Neural crest cell (in vitro differentiated cells): ENCODE data around the gene CTNS. TPM values are rescaled to one million over a fixed set of nuclear protein-coding genes. Genes with fewer than 3 reads are reported as not detected.

Experiments
- DNase-seq: peaks from one replicate; pipeline ENCODE4 v3.0.0; 2021; ENCODE audit warnings: low read depth, mixed read lengths, low spot score
- H3K27ac Mint-ChIP-seq: one replicate; pipeline ENCODE4 v1.8.0; 2021; ENCODE audit warnings: mild to moderate bottlenecking, mixed read lengths; ENCODE audit not compliant: unreplicated experiment
- H3K27me3 Mint-ChIP-seq: 2 replicates; pipeline ENCODE4 v1.8.0; 2021; ENCODE audit warnings: low read depth, mild to moderate bottlenecking, mixed read lengths
- H3K36me3 Mint-ChIP-seq: 2 replicates; pipeline ENCODE4 v1.8.0; 2021; ENCODE audit warnings: low read depth, mild to moderate bottlenecking, mixed read lengths
- H3K4me1 Mint-ChIP-seq: 2 replicates; pipeline ENCODE4 v1.8.0; 2021; ENCODE audit warnings: mixed read lengths
- H3K4me3 Mint-ChIP-seq: one replicate; pipeline ENCODE4 v1.8.0; 2021; ENCODE audit warnings: mild to moderate bottlenecking, mixed read lengths
- H3K9me3 Mint-ChIP-seq: 2 replicates; pipeline ENCODE4 v1.8.0; 2021; ENCODE audit warnings: mixed read lengths
- CTCF ChIP-seq: fragments of 200-600 bp; sonication (generic); conservative IDR thresholded peaks from 2 replicates; pipeline ENCODE4 v1.5.0; 2021; ENCODE audit warnings: antibody characterized with exemption, mild to moderate bottlenecking
- total RNA-seq: library from RNA; stranded (reverse); gene quantifications from 2 replicates; pipeline ENCODE4 v1.2.1, GENCODE V29; 2021

Gene CTNS
- total RNA-seq, 1 donor from 2014 or later: 17.4 TPM

DNA sequence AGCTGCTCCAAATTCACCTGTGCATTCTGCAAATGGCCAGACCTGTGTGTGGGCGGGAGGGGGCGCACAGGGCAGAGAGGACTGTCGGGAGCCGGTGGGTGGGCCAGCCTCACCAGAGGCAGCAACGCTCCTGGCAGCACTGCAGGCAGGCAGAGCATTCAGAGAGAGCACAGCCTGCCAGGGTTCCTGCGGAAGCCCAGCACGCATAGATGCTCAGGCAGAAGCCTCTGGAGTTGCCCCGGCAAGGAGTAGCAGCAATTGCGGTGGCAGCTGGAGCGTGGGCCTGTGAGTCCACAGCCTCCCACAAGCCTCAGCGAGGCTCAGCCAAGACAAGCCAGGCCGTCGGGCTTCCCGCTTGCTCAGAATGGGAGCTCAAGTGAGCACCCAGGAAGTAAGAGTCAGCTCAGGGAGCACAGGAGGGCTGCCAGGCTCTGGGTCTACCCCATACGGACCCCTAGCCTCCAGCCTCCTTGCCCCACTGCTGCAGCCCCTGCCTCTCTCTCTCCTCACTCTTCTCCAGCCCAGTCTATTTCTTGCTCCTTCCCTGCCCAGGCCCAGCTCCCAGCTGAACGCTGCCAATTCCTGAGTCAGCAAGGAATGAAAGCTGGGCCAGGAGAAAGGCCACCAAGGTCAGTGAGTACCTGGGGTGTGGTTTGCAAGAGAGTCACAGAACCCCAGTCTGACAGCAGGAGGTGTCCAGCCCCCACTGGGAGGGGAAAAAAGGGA, 41.7 kb downstream of the CTNS start:
- Mint-ChIP-seq H3K4me1 (peaks cover 7% of the 10 kb centered on the region), H3K27ac (no peak overlapping the region), H3K27me3 (peaks cover 2% of the 10 kb centered on the region), H3K9me3 (no peaks in the 10 kb centered on the region), H3K4me3 (no peak overlapping the region), H3K36me3 (no peaks in the 10 kb centered on the region)
- no peak for TF ChIP-seq CTCF
- no peak for DNase-seq

DNA sequence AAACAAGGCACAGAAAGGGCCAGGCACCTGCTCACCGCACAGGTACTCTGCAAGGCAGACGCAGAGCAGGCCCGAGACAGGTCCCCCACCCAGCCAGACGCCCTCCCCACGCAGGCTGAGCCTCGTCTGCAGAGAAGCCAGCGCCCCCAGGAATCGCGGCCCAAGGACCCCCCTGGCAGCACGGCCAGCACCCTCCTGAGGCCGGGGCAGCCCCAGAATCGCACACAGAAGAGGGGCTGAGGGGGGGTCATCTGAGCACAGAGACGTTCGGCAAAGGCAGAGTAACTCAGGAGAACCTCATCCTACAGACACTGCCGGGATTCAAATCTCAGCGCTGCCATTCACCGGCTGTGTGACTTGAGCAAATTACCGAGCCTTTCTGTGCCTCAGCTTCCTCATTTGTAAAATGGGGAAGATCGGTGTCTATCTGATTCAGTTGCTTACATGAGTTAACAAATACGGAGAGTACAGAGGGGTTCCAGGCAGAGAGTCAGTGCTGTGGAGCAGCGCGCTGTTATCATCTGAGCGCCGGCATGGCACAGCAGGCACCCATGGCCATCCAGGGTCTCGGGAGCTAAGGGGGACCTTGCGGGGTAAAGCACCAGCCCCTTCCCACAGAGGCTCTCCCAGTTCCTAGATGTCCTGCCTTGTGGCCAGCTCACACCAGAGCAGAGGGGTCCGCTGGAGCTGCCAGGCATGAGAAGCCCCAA, 42.4 kb downstream of the CTNS start:
- Mint-ChIP-seq H3K4me3 (no peak overlapping the region), H3K27ac (no peak overlapping the region), H3K4me1 (peaks cover 7% of the 10 kb centered on the region), H3K9me3 (no peaks in the 10 kb centered on the region), H3K27me3 (peaks cover 2% of the 10 kb centered on the region), H3K36me3 (no peaks in the 10 kb centered on the region)
- TF ChIP-seq CTCF: no peak
- DNase-seq: no peak

DNA sequence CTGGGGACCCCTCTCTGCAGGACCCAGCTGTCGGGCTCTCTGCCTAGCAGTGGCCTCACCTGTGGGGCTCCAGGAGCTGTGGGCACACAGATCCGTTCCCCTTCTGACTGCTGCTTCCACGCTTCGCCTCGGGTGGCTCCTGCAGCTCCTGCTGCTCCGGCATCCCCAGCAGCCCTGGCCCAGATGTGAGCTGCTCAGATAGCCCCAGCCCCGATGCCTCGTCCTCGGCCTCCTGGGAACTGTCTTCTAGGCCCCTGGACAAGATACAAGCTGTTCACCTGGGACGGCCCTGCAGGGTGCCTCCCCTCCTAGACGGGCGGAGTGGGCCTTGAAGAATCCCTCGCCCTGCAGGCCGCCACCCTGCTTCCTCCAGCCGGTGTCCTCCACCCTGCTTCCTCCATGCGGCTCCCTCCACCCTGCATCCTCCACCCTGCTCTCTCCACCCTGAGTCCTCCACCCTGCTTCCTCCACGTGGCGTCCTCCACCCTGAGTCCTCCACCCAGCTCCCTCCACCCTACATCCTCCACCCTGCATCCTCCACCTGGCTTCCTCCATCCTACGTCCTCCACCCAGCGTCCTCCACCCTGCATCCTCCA, 43.1 kb downstream of the CTNS start:
- DNase-seq: no peak
- peaks cover 2% of the 10 kb centered on the region for H3K27me3 Mint-ChIP-seq
- H3K4me3 Mint-ChIP-seq: no peak overlapping the region
- no peak overlapping the region for H3K27ac Mint-ChIP-seq
- H3K36me3 Mint-ChIP-seq: no peaks in the 10 kb centered on the region
- no peaks in the 10 kb centered on the region for H3K9me3 Mint-ChIP-seq
- no peak for TF ChIP-seq CTCF
- H3K4me1 Mint-ChIP-seq: peaks cover 3% of the 10 kb centered on the region

GRCh38 chr17:3681057-3681456, 44.5 kb downstream of the CTNS start:
- Mint-ChIP-seq H3K27me3 (peaks cover 2% of the 10 kb centered on the region), H3K27ac (no peak overlapping the region), H3K36me3 (no peaks in the 10 kb centered on the region), H3K4me1 (no peaks in the 10 kb centered on the region), H3K9me3 (no peaks in the 10 kb centered on the region), H3K4me3 (no peak overlapping the region)
- DNase-seq: no peak
- TF ChIP-seq CTCF: no peak

DNA sequence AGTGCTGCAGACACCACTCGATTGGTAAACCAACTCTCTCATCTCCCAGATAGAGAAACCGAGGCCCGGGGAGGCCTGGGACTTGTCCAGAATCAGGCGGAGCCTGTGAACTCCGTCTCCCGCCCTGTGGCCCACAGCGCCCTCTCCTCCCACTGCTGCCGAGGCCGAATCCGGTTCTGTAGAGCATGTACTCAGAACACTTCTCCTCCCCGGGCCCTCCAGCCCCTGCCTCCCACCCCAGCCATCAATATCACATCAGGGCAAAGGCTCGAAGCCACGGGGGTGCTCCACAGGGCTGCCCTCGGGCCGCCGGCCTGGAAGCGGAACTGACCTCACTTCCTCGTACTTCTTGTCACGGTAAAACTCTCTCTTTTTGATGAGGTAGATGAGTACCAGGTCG, 45.0 kb downstream of the CTNS start:
- no peak for DNase-seq
- H3K9me3 Mint-ChIP-seq: no peaks in the 10 kb centered on the region
- peaks cover 2% of the 10 kb centered on the region for H3K27me3 Mint-ChIP-seq
- no peak overlapping the region for H3K4me3 Mint-ChIP-seq
- no peaks in the 10 kb centered on the region for H3K4me1 Mint-ChIP-seq
- TF ChIP-seq CTCF: no peak
- no peak overlapping the region for H3K27ac Mint-ChIP-seq
- H3K36me3 Mint-ChIP-seq: no peaks in the 10 kb centered on the region
